Measurements from ENCODE around the gene CACYBP.

- TF ChIP-seq ZNF274 (IDR thresholded peaks at IDR 0.05; ENCODE audit: low read depth, low read length) (no peak), YY1 (IDR thresholded peaks at IDR 0.05; ENCODE audit: insufficient read depth, insufficient read length) (no peak)
These were observed 23.2 kb upstream of the CACYBP start for GRCh38 chr1:174976436-174977108.
